Neural crest cell (in vitro differentiated cells): Measurements from ENCODE around the gene PIEZO2. TPM values are rescaled to one million over a fixed set of nuclear protein-coding genes. Genes with fewer than 3 reads are reported as not detected.

ENCODE experiments used
- DNase-seq: peaks from one replicate; pipeline ENCODE4 v3.0.0; 2021; ENCODE audit warnings: low read depth, mixed read lengths, low spot score
- H3K27ac Mint-ChIP-seq: one replicate; pipeline ENCODE4 v1.8.0; 2021; ENCODE audit warnings: mild to moderate bottlenecking, mixed read lengths; ENCODE audit not compliant: unreplicated experiment
- H3K27me3 Mint-ChIP-seq: 2 replicates; pipeline ENCODE4 v1.8.0; 2021; ENCODE audit warnings: low read depth, mild to moderate bottlenecking, mixed read lengths
- H3K36me3 Mint-ChIP-seq: 2 replicates; pipeline ENCODE4 v1.8.0; 2021; ENCODE audit warnings: low read depth, mild to moderate bottlenecking, mixed read lengths
- H3K4me1 Mint-ChIP-seq: 2 replicates; pipeline ENCODE4 v1.8.0; 2021; ENCODE audit warnings: mixed read lengths
- H3K4me3 Mint-ChIP-seq: one replicate; pipeline ENCODE4 v1.8.0; 2021; ENCODE audit warnings: mild to moderate bottlenecking, mixed read lengths
- H3K9me3 Mint-ChIP-seq: 2 replicates; pipeline ENCODE4 v1.8.0; 2021; ENCODE audit warnings: mixed read lengths
- total RNA-seq: library from RNA; stranded (reverse); gene quantifications from 2 replicates; pipeline ENCODE4 v1.2.1, GENCODE V29; 2021
- TF ChIP-seq, protein P1 (sequence below): fragments of 200-600 bp; sonication (generic); conservative IDR thresholded peaks from 2 replicates; pipeline ENCODE4 v1.5.0; 2021; ENCODE audit warnings: antibody characterized with exemption, mild to moderate bottlenecking

The PIEZO2 gene
- total RNA-seq, 1 donor from 2014 or later = 15.5 TPM

DNA sequence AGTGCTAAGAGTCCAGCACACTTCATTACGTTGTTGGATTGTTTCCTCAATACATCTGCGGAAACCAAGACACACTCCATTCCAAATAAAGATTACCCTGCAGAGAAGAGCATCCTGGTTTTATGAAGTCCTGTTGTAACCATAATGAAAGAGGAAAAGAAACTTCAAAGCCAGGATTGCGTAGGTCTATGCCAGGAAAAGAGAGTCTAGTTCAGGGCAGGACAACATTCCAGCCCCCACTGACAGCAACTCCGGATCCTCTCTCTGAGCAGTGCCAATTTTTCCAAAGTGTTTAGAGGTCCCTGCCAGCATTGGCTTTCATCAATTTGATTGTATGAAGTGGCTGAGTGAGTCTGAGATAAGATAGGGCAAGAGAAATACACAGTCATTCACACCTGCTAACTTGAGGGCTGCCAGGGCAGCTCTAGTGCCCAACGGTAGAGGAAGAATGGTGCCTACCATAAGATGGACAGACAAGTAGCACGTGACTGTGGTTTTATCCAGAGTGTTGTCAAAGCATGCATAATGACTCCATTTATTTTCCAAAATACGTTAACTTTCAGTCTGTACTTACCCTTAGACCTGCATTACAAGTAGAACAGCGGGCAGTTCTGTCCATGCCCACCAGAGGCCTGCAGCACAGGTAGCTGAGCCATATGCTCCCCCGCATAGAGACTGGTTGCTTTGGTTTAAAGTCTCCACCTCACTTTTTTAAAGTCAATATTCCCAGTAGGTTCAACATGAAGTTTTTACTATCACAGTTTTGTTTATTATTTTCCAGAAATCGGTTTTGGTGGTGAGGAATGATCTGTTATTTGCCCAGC lies 23.7 kb downstream of the PIEZO2 start:
- no peak overlapping the region for H3K4me3 Mint-ChIP-seq
- DNase-seq = no peak
- peaks cover 8% of the 10 kb centered on the region for H3K9me3 Mint-ChIP-seq
- H3K36me3 Mint-ChIP-seq = peaks cover 15% of the 10 kb centered on the region
- no peaks in the 10 kb centered on the region for H3K4me1 Mint-ChIP-seq
- no peaks in the 10 kb centered on the region for H3K27me3 Mint-ChIP-seq
- TF ChIP-seq, protein P1, sequence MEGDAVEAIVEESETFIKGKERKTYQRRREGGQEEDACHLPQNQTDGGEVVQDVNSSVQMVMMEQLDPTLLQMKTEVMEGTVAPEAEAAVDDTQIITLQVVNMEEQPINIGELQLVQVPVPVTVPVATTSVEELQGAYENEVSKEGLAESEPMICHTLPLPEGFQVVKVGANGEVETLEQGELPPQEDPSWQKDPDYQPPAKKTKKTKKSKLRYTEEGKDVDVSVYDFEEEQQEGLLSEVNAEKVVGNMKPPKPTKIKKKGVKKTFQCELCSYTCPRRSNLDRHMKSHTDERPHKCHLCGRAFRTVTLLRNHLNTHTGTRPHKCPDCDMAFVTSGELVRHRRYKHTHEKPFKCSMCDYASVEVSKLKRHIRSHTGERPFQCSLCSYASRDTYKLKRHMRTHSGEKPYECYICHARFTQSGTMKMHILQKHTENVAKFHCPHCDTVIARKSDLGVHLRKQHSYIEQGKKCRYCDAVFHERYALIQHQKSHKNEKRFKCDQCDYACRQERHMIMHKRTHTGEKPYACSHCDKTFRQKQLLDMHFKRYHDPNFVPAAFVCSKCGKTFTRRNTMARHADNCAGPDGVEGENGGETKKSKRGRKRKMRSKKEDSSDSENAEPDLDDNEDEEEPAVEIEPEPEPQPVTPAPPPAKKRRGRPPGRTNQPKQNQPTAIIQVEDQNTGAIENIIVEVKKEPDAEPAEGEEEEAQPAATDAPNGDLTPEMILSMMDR = no peak
- no peak overlapping the region for H3K27ac Mint-ChIP-seq

DNA sequence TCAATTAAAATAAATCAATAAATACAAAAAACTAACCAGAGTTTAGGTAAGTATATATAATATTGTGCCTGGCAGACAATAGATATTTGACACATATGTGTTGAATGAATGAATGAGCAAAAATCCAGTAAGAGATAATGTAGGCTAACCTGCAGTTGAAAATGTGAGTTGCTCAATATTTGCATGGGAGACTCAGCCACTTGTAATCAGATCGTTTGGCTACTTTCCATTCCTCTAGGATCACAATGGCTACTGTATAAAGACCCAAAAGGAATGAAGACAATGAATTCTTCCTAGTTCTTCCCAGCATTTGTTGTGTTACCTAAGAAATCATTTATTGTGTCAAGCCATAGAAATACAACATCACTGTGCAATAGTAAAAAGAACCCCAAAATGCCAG lies 25.3 kb downstream of the PIEZO2 start:
- no peak for DNase-seq
- peaks cover 6% of the 10 kb centered on the region for H3K9me3 Mint-ChIP-seq
- no peaks in the 10 kb centered on the region for H3K27me3 Mint-ChIP-seq
- H3K36me3 Mint-ChIP-seq = peaks cover 11% of the 10 kb centered on the region
- TF ChIP-seq, protein P1 = no peak
- H3K4me1 Mint-ChIP-seq = peaks cover 11% of the 10 kb centered on the region
- H3K27ac Mint-ChIP-seq = no peak overlapping the region
- no peak overlapping the region for H3K4me3 Mint-ChIP-seq

DNA sequence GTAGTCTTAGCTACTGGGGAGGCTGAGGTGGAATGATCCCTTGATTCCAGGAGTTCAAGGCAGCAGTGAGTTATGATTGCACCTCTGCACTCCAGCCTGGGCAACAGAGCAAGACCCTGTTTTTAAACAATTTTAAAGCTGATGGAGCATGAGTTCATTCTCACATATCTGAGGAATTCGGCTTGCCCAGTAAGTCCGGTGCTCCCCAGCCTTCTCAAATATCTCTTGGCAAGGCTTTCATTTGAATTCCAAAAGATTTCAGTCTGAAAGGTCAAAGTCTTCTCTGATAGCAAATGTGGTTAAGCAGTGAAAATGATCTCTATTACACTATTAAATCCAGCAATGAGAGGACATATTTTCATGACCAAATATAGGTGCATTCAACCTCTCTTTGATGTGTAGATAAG lies 27.9 kb downstream of the PIEZO2 start:
- Mint-ChIP-seq H3K27me3 (no peaks in the 10 kb centered on the region), H3K36me3 (no peaks in the 10 kb centered on the region), H3K4me3 (no peak overlapping the region), H3K4me1 (peaks cover 11% of the 10 kb centered on the region), H3K9me3 (no peaks in the 10 kb centered on the region), H3K27ac (no peak overlapping the region)
- DNase-seq = no peak
- TF ChIP-seq, protein P1 = no peak

DNA sequence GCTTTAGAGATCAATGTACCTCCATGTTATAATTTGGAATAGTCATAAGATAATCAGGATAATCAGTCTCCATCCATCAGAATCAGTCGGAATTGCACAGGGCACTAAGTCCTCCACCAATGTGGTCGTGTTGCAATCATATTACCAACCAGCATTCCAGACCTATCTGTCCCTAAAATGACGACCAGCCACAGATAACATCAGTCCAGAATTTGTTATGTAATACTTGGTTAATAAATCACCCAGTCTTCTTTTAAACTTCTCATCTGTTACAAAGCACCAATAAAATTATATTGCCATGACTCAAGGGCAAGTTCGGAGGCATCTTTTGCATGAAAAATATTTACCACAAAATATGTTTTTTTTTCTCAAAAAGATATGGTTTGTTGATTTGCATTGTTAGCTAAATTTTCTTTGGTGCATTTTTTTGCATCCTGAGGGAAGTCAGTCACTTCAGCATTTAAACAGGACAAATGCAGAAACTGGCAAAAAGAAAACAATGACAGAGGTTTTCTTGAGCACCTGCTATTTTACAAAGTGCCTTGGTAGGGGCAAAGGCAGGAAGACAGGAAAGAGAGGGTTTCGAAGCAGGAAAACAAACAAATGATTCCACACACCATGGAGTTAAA lies 29.3 kb downstream of the PIEZO2 start:
- no peaks in the 10 kb centered on the region for H3K36me3 Mint-ChIP-seq
- H3K4me1 Mint-ChIP-seq = peaks cover 11% of the 10 kb centered on the region

DNA sequence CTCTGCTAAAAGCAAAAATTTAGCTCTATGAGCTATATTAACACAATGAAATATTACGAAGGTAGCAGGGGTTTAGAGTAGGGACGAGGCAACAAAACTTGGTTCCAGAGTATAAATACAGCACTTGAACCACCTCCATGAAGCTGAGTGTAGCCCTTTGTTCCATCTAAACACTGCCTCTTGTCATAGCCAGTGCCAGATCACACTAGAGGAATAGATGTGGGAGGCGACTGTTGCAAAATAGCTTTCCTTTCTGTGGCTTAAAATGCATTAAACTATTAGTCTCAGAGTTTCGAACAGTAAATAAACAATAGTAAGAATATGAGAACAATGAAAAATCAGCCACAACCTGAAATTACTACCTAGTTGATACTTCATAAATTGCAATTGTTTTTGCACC lies 29.8 kb downstream of the PIEZO2 start:
- no peak for DNase-seq
- peaks cover 11% of the 10 kb centered on the region for H3K4me1 Mint-ChIP-seq
- no peak overlapping the region for H3K27ac Mint-ChIP-seq
- no peak overlapping the region for H3K4me3 Mint-ChIP-seq
- no peaks in the 10 kb centered on the region for H3K27me3 Mint-ChIP-seq
- no peaks in the 10 kb centered on the region for H3K36me3 Mint-ChIP-seq
- TF ChIP-seq, protein P1 = no peak
- no peaks in the 10 kb centered on the region for H3K9me3 Mint-ChIP-seq

More for the DNA sequence above, 29.3 kb downstream of the PIEZO2 start:
- Mint-ChIP-seq H3K27me3 (no peaks in the 10 kb centered on the region), H3K9me3 (no peaks in the 10 kb centered on the region), H3K27ac (no peak overlapping the region), H3K4me3 (no peak overlapping the region)
- TF ChIP-seq, protein P1 = no peak
- DNase-seq = no peak
